GM23248 (cell line): ENCODE measurements around the gene EXOSC1. TPM values are rescaled to one million over a fixed set of nuclear protein-coding genes. Genes with fewer than 3 reads are reported as not detected.

ENCODE experiments used
- DNase-seq: peaks from one replicate; pipeline ENCODE4 v3.0.0-alpha.2; 2015
- H2AFZ ChIP-seq: fragments of 200-600 bp; sonication (generic); 2 replicates; pipeline ENCODE4 v1.6.1; 2016; ENCODE audit warnings: antibody characterized with exemption
- H3F3A ChIP-seq: fragments of 200-600 bp; sonication (generic); 2 replicates; pipeline ENCODE4 v1.6.1; 2016; ENCODE audit warnings: mild to moderate bottlenecking, antibody characterized with exemption, mixed run types; ENCODE audit not compliant: insufficient read depth
- H3K27ac ChIP-seq: fragments of 200-600 bp; sonication (generic); 2 replicates; pipeline ENCODE4 v1.5.1; 2016; ENCODE audit warnings: mild to moderate bottlenecking
- H3K27me3 ChIP-seq: fragments of 200-600 bp; sonication (generic); replicated peaks from 2 replicates; pipeline ENCODE4 v1.6.1; 2016; ENCODE audit warnings: mild to moderate bottlenecking; ENCODE audit not compliant: insufficient read depth
- H3K36me3 ChIP-seq: fragments of 200-600 bp; sonication (generic); 2 replicates; pipeline ENCODE4 v1.6.1; 2016; ENCODE audit warnings: low read depth, mild to moderate bottlenecking
- H3K4me1 ChIP-seq: fragments of 200-600 bp; sonication (generic); 2 replicates; pipeline ENCODE4 v1.6.1; 2016; ENCODE audit warnings: mild to moderate bottlenecking; ENCODE audit not compliant: insufficient read depth
- H3K4me2 ChIP-seq: fragments of 200-600 bp; sonication (generic); one replicate; pipeline ENCODE4 v1.6.1; 2016; ENCODE audit warnings: mild to moderate bottlenecking; ENCODE audit not compliant: unreplicated experiment
- H3K4me3 ChIP-seq: fragments of 200-600 bp; sonication (generic); 2 replicates; pipeline ENCODE4 v1.5.1; 2016; ENCODE audit warnings: mild to moderate bottlenecking
- H3K79me2 ChIP-seq: fragments of 200-600 bp; sonication (generic); 2 replicates; pipeline ENCODE4 v1.6.1; 2016; ENCODE audit warnings: mild to moderate bottlenecking; ENCODE audit not compliant: insufficient read depth
- H3K9ac ChIP-seq: fragments of 200-600 bp; sonication (generic); 2 replicates; pipeline ENCODE4 v1.6.1; 2016; ENCODE audit warnings: mild to moderate bottlenecking
- H3K9me2 ChIP-seq: fragments of 200-600 bp; sonication (generic); 2 replicates; pipeline ENCODE4 v1.6.1; 2016; ENCODE audit warnings: mixed run types, mild to moderate bottlenecking, moderate library complexity; ENCODE audit not compliant: insufficient read depth
- H3K9me3 ChIP-seq: fragments of 200-600 bp; sonication (generic); one replicate; pipeline ENCODE4 v1.6.1; 2017; ENCODE audit warnings: low read depth
- H4K20me1 ChIP-seq: fragments of 200-600 bp; sonication (generic); 2 replicates; pipeline ENCODE4 v1.6.0; 2016; ENCODE audit not compliant: insufficient read depth
- EZH2 ChIP-seq: fragments of 200-600 bp; sonication (generic); IDR thresholded peaks from 2 replicates; pipeline ENCODE4 v1.6.1; 2018; ENCODE audit warnings: antibody characterized with exemption, mild to moderate bottlenecking; ENCODE audit not compliant: insufficient read depth, poor library complexity, severe bottlenecking
- EZH2phosphoT487 ChIP-seq: fragments of 200-600 bp; sonication (generic); IDR thresholded peaks from 2 replicates; pipeline ENCODE4 v1.6.1; 2018; ENCODE audit warnings: antibody characterized with exemption, moderate library complexity, mild to moderate bottlenecking, low read depth; ENCODE audit not compliant: insufficient read depth
- WGBS, 2 experiments: methylation state at CpG; one replicate each; pipeline ENCODE4 v1.1.6; 2015 to 2017; ENCODE audit warnings: low lambda C conversion rate in 2 of 2, low coverage in 1 of 2; ENCODE audit errors: missing lambda C conversion rate in 2 of 2; 5-methylcytosine and 5-hydroxymethylcytosine counted together
- in situ Hi-C: fragments of 300-500 bp; cut with MboI; formaldehyde crosslinking; loops from 2 replicates; pipeline ENCODE4 v1.15.0; 2020
- polyA plus RNA-seq: library from polyadenylated mRNA; unstranded; fragments of >200 nt; fragmentation: Nextera tagmentation; extraction: Ambion mirVana; gene quantifications from 2 replicates; pipeline ENCODE4 v1.2.1, GENCODE V29; 2016
- total RNA-seq: library from RNA; depleted of rRNA; stranded (reverse); fragments of >200 nt; shearing (Covaris generic); gene quantifications from 2 replicates; pipeline ENCODE4 v1.2.3, GENCODE V29; 2014

EXOSC1 gene
- total and polyA plus RNA-seq, 2 experiments from 2014 or later = 46.8 to 56.6 TPM

GRCh38 chr10:97442277-97442676 lies 3.5 kb downstream of the EXOSC1 start:
- no peak overlapping the region for H3K9ac ChIP-seq
- H3K27me3 ChIP-seq = no peaks in the 10 kb centered on the region
- H3F3A ChIP-seq = no peaks in the 10 kb centered on the region
- no peak overlapping the region for H3K4me3 ChIP-seq
- no peak overlapping the region for H2AFZ ChIP-seq
- in situ Hi-C loops = no loop called here
- TF ChIP-seq EZH2phosphoT487 (no peak), EZH2 (no peak)
- WGBS, 2 experiments = 56 to 60% methylated on average over 1 of the region's 1 CpG
- H3K27ac ChIP-seq = no peak overlapping the region
- DNase-seq = no peak
- H3K9me3 ChIP-seq = no peaks in the 10 kb centered on the region
- peaks cover 6% of the 10 kb centered on the region; the same call in 1 of the 2 replicates for H3K36me3 ChIP-seq
- H3K9me2 ChIP-seq = no peaks in the 10 kb centered on the region
- peaks cover 14% of the 10 kb centered on the region for H3K4me1 ChIP-seq
- H3K79me2 ChIP-seq = peaks cover 46% of the 10 kb centered on the region
- no peak overlapping the region for H3K4me2 ChIP-seq
- H4K20me1 ChIP-seq = no peaks in the 10 kb centered on the region

- Histone ChIP-seq H2AFZ (no peak overlapping the region), H4K20me1 (no peaks in the 10 kb centered on the region), H3K9ac (no peak overlapping the region), H3K4me1 (no peaks in the 10 kb centered on the region), H3K4me3 (no peak overlapping the region), H3K4me2 (no peak overlapping the region), H3K27ac (no peak overlapping the region), H3K9me2 (no peaks in the 10 kb centered on the region), H3K36me3 (peaks cover 33% of the 10 kb centered on the region), H3K9me3 (no peaks in the 10 kb centered on the region), H3K79me2 (peaks cover 19% of the 10 kb centered on the region), H3K27me3 (no peaks in the 10 kb centered on the region), H3F3A (peaks cover 42% of the 10 kb centered on the region)
- in situ Hi-C loops = no loop called here
- TF ChIP-seq EZH2phosphoT487 = no peak
- TF ChIP-seq EZH2 = no peak
- no peak for DNase-seq
- 84 to 85% methylated on average over 6 of the region's 6 CpGs for WGBS, 2 experiments
Observed at GRCh38 chr10:97435211-97435610, 10.6 kb downstream of the EXOSC1 start.

- Histone ChIP-seq H3K79me2 (peaks cover 26% of the 10 kb centered on the region), H2AFZ (no peak overlapping the region), H4K20me1 (no peaks in the 10 kb centered on the region; the same call in 1 of the 2 replicates), H3K9me2 (no peaks in the 10 kb centered on the region), H3K4me2 (no peak overlapping the region), H3F3A (peaks cover 48% of the 10 kb centered on the region), H3K36me3 (peaks cover 40% of the 10 kb centered on the region), H3K27ac (no peak overlapping the region; the same call in 1 of the 2 replicates), H3K4me1 (peaks cover 6% of the 10 kb centered on the region; the same call in 1 of the 2 replicates), H3K27me3 (no peaks in the 10 kb centered on the region), H3K9ac (no peak overlapping the region), H3K9me3 (no peaks in the 10 kb centered on the region), H3K4me3 (no peak overlapping the region)
- in situ Hi-C loops = no loop called here
- 90 to 92% methylated on average over 1 of the region's 1 CpG for WGBS, 2 experiments
- TF ChIP-seq EZH2phosphoT487 (no peak), EZH2 (no peak)
- no peak for DNase-seq
Observed at GRCh38 chr10:97434557-97434956, 11.2 kb downstream of the EXOSC1 start.

GRCh38 chr10:97434055-97434454 lies 11.8 kb downstream of the EXOSC1 start:
- TF ChIP-seq EZH2 (no peak), EZH2phosphoT487 (no peak)
- no peaks in the 10 kb centered on the region for H3K9me2 ChIP-seq
- no peak overlapping the region for H3K4me3 ChIP-seq
- H3K4me2 ChIP-seq = no peak overlapping the region
- peaks cover 53% of the 10 kb centered on the region for H3F3A ChIP-seq
- peak overlapping the region; percentile 6; the same call in 1 of the 2 replicates for H3K27ac ChIP-seq
- in situ Hi-C loops = no loop called here
- H3K4me1 ChIP-seq = peaks cover 11% of the 10 kb centered on the region
- H2AFZ ChIP-seq = no peak overlapping the region
- H3K27me3 ChIP-seq = no peaks in the 10 kb centered on the region
- peaks cover 31% of the 10 kb centered on the region for H3K79me2 ChIP-seq
- H3K9me3 ChIP-seq = no peaks in the 10 kb centered on the region
- no peak overlapping the region for H3K9ac ChIP-seq
- DNase-seq = no peak
- H4K20me1 ChIP-seq = no peaks in the 10 kb centered on the region; the same call in 1 of the 2 replicates
- H3K36me3 ChIP-seq = peaks cover 43% of the 10 kb centered on the region

- peak overlapping the region; percentile 91 for H3K27ac ChIP-seq
- peak overlapping the region; percentile 88 for H3K4me3 ChIP-seq
- DNase-seq = peak; percentile 86
- H3F3A ChIP-seq = peaks cover 73% of the 10 kb centered on the region
- H3K4me1 ChIP-seq = peaks cover 30% of the 10 kb centered on the region
- WGBS, 2 experiments = 1% methylated on average over 4 of the region's 4 CpGs
- peak overlapping the region; percentile 95 for H3K4me2 ChIP-seq
- no peaks in the 10 kb centered on the region; the same call in 1 of the 2 replicates for H4K20me1 ChIP-seq
- no peak for TF ChIP-seq EZH2
- TF ChIP-seq EZH2phosphoT487 = no peak
- H3K36me3 ChIP-seq = peaks cover 31% of the 10 kb centered on the region
- no peak overlapping the region for H2AFZ ChIP-seq
- peaks cover 61% of the 10 kb centered on the region for H3K79me2 ChIP-seq
- no peaks in the 10 kb centered on the region for H3K9me3 ChIP-seq
- in situ Hi-C loops = no loop called here
- no peaks in the 10 kb centered on the region for H3K27me3 ChIP-seq
- H3K9ac ChIP-seq = peak overlapping the region; percentile 84
- H3K9me2 ChIP-seq = no peaks in the 10 kb centered on the region
Observed at GRCh38 chr10:97428572-97428981, 17.2 kb downstream of the EXOSC1 start.
